IgD-negative memory B cell (primary cell): ENCODE results near the gene PATL1. TPM values are rescaled to one million over a fixed set of nuclear protein-coding genes. Genes with fewer than 3 reads are reported as not detected.
"Not testable (repeated sequence)": the region's sequence is repeated elsewhere in the genome, so short reads cannot be mapped to it uniquely, and the experiment has no call there.

Experiments used
- H3K27ac Mint-ChIP-seq, 3 donors: one replicate each; pipeline ENCODE4 v1.8.0; 2020 to 2022; ENCODE audit warnings: mild to moderate bottlenecking in 3 of 3, mixed read lengths in 3 of 3, moderate library complexity in 1 of 3
- H3K27me3 Mint-ChIP-seq: one replicate; pipeline ENCODE4 v1.8.0; 2021; ENCODE audit warnings: mixed read lengths
- H3K36me3 Mint-ChIP-seq: one replicate; pipeline ENCODE4 v1.8.0; 2020; ENCODE audit warnings: mild to moderate bottlenecking, mixed read lengths
- H3K4me1 Mint-ChIP-seq, 3 donors: one replicate each; pipeline ENCODE4 v1.8.0; 2020 to 2022; ENCODE audit warnings: mixed read lengths in 3 of 3, mild to moderate bottlenecking in 1 of 3
- H3K4me3 Mint-ChIP-seq, 4 donors: one replicate each; pipeline ENCODE4 v1.8.0; 2020 to 2022; ENCODE audit warnings: mild to moderate bottlenecking in 4 of 4, mixed read lengths in 4 of 4, moderate library complexity in 3 of 4
- H3K9me3 Mint-ChIP-seq, 3 donors: one replicate each; pipeline ENCODE4 v1.8.0; 2020 to 2021; ENCODE audit warnings: mixed read lengths in 3 of 3, mild to moderate bottlenecking in 1 of 3
- polyA plus RNA-seq: library from polyadenylated mRNA; unstranded; fragments of 300-500 nt; fragmentation: Illumina TruSeq; gene quantifications from one replicate; pipeline ENCODE4 v1.2.3, GENCODE V29; 2021

Gene PATL1
- 6.0 TPM for polyA plus RNA-seq

- Mint-ChIP-seq H3K4me1 (peaks cover 22 to 31% (median 25%) of the 10 kb centered on the region in 3 donors), H3K27ac (peak within 1 kb of the TSS; percentile 99 to 100 (median 99)), H3K27me3 (no peaks in the 10 kb centered on the region), H3K9me3 (no peaks in the 10 kb centered on the region), H3K4me3 (peak within 1 kb of the TSS; percentile 97 to 100 (median 97)), H3K36me3 (peaks cover 3% of the 10 kb centered on the region)
These were observed at the start of gene PATL1 for GRCh38 chr11:59668950-59669610. PATL1 (minus strand) TSS chr11:59669037; CDS start chr11:59668895, 142 bp downstream.

- H3K4me1 Mint-ChIP-seq, result no peaks in the 10 kb centered on the region
- H3K27me3 Mint-ChIP-seq, result peaks cover 9% of the 10 kb centered on the region
- H3K4me3 Mint-ChIP-seq, result no peak overlapping the region
- H3K36me3 Mint-ChIP-seq, result no peaks in the 10 kb centered on the region
- peaks cover 0 to 2% (median 0%) of the 10 kb centered on the region in 3 donors for H3K9me3 Mint-ChIP-seq
- H3K27ac Mint-ChIP-seq, result no peak overlapping the region
These were observed 47.2 kb upstream of the PATL1 start for GRCh38 chr11:59716051-59716450.

GRCh38 chr11:59713745-59714144 lies 44.9 kb upstream of the PATL1 start, which contains the start of gene OR10V1:
OR10V1 (minus strand) TSS chr11:59713845; CDS start chr11:59713845, 0 bp downstream.
- Mint-ChIP-seq H3K27me3 (peaks cover 6% of the 10 kb centered on the region), H3K4me1 (no peaks in the 10 kb centered on the region), H3K9me3 (peaks cover 0 to 2% (median 0%) of the 10 kb centered on the region in 3 donors), H3K27ac (no peak within 1 kb of the TSS), H3K4me3 (no peak within 1 kb of the TSS), H3K36me3 (no peaks in the 10 kb centered on the region)

- no peak overlapping the region for H3K4me3 Mint-ChIP-seq
- peaks cover 0 to 2% (median 0%) of the 10 kb centered on the region in 3 donors for H3K9me3 Mint-ChIP-seq
- no peak overlapping the region for H3K27ac Mint-ChIP-seq
- peaks cover 10% of the 10 kb centered on the region for H3K27me3 Mint-ChIP-seq
- no peaks in the 10 kb centered on the region for H3K4me1 Mint-ChIP-seq
- no peaks in the 10 kb centered on the region for H3K36me3 Mint-ChIP-seq
These were observed 41.5 kb upstream of the PATL1 start for GRCh38 chr11:59710136-59710847.

GRCh38 chr11:59708537-59708936 lies 39.7 kb upstream of the PATL1 start:
- H3K27me3 Mint-ChIP-seq, result peaks cover 10% of the 10 kb centered on the region
- no peak overlapping the region for H3K27ac Mint-ChIP-seq
- H3K4me3 Mint-ChIP-seq, result no peak overlapping the region
- no peaks in the 10 kb centered on the region for H3K36me3 Mint-ChIP-seq
- H3K4me1 Mint-ChIP-seq, result no peaks in the 10 kb centered on the region
- H3K9me3 Mint-ChIP-seq, result peaks cover 2 to 6% (median 4%) of the 10 kb centered on the region in 3 donors

- no peak overlapping the region for H3K27ac Mint-ChIP-seq
- peaks cover 2 to 6% (median 2%) of the 10 kb centered on the region in 3 donors for H3K9me3 Mint-ChIP-seq
- peaks cover 6% of the 10 kb centered on the region for H3K27me3 Mint-ChIP-seq
- no peak overlapping the region for H3K4me3 Mint-ChIP-seq
- H3K4me1 Mint-ChIP-seq, result no peaks in the 10 kb centered on the region
- no peaks in the 10 kb centered on the region for H3K36me3 Mint-ChIP-seq
These were observed 38.5 kb upstream of the PATL1 start for GRCh38 chr11:59707371-59707770.

GRCh38 chr11:59706518-59707285 lies 37.9 kb upstream of the PATL1 start:
- H3K4me1 Mint-ChIP-seq, result no peaks in the 10 kb centered on the region
- no peak overlapping the region for H3K27ac Mint-ChIP-seq
- H3K4me3 Mint-ChIP-seq, result no peak overlapping the region

GRCh38 chr11:59705294-59705693 lies 36.5 kb upstream of the PATL1 start:
- Mint-ChIP-seq H3K4me3 (no peak overlapping the region), H3K4me1 (no peaks in the 10 kb centered on the region), H3K36me3 (no peaks in the 10 kb centered on the region), H3K9me3 (peaks cover 2 to 6% (median 5%) of the 10 kb centered on the region in 3 donors), H3K27ac (peak overlapping the region in 1 of 3 donors; percentile 23), H3K27me3 (peaks cover 7% of the 10 kb centered on the region)

More at GRCh38 chr11:59706518-59707285, 37.9 kb upstream of the PATL1 start:
- H3K27me3 Mint-ChIP-seq, result peaks cover 6% of the 10 kb centered on the region
- peaks cover 2 to 6% (median 2%) of the 10 kb centered on the region in 3 donors for H3K9me3 Mint-ChIP-seq
- no peaks in the 10 kb centered on the region for H3K36me3 Mint-ChIP-seq

- H3K4me3 Mint-ChIP-seq, H3K9me3 Mint-ChIP-seq, H3K4me1 Mint-ChIP-seq, H3K27me3 Mint-ChIP-seq, H3K27ac Mint-ChIP-seq, H3K36me3 Mint-ChIP-seq: not testable (repeated sequence)
These were observed 34.7 kb upstream of the PATL1 start for GRCh38 chr11:59703515-59703914.

GRCh38 chr11:59700157-59700556 lies 31.3 kb upstream of the PATL1 start:
- not testable (repeated sequence) for H3K36me3 Mint-ChIP-seq, H3K27me3 Mint-ChIP-seq, H3K27ac Mint-ChIP-seq, H3K4me3 Mint-ChIP-seq, H3K4me1 Mint-ChIP-seq, H3K9me3 Mint-ChIP-seq

GRCh38 chr11:59698506-59698905 lies 29.7 kb upstream of the PATL1 start:
- Mint-ChIP-seq H3K4me3 (no peak overlapping the region), H3K27ac (no peak overlapping the region), H3K36me3 (peaks cover 1% of the 10 kb centered on the region), H3K9me3 (peaks cover 0 to 10% (median 5%) of the 10 kb centered on the region in 3 donors), H3K4me1 (no peaks in the 10 kb centered on the region), H3K27me3 (peaks cover 2% of the 10 kb centered on the region)

- H3K9me3 Mint-ChIP-seq, result peaks cover 5 to 18% (median 15%) of the 10 kb centered on the region in 3 donors
- no peak overlapping the region for H3K27ac Mint-ChIP-seq
- peaks cover 1% of the 10 kb centered on the region for H3K36me3 Mint-ChIP-seq
- no peak overlapping the region for H3K4me3 Mint-ChIP-seq
- H3K4me1 Mint-ChIP-seq, result no peaks in the 10 kb centered on the region
- peaks cover 5% of the 10 kb centered on the region for H3K27me3 Mint-ChIP-seq
These were observed 24.1 kb upstream of the PATL1 start for GRCh38 chr11:59692915-59693314.

- Mint-ChIP-seq H3K27me3 (peaks cover 9% of the 10 kb centered on the region), H3K9me3 (peaks cover 5 to 18% (median 15%) of the 10 kb centered on the region in 3 donors), H3K4me3 (no peak overlapping the region), H3K36me3 (peaks cover 1% of the 10 kb centered on the region), H3K27ac (no peak overlapping the region), H3K4me1 (no peaks in the 10 kb centered on the region)
These were observed 22.3 kb upstream of the PATL1 start for GRCh38 chr11:59691156-59691555.

- Mint-ChIP-seq H3K27ac (no peak overlapping the region), H3K4me3 (no peak overlapping the region), H3K27me3 (peaks cover 18% of the 10 kb centered on the region), H3K4me1 (no peaks in the 10 kb centered on the region), H3K36me3 (peaks cover 1% of the 10 kb centered on the region), H3K9me3 (peaks cover 5 to 18% (median 12%) of the 10 kb centered on the region in 3 donors)
These were observed 20.2 kb upstream of the PATL1 start for GRCh38 chr11:59689015-59689414.

- H3K4me1 Mint-ChIP-seq, H3K9me3 Mint-ChIP-seq, H3K27me3 Mint-ChIP-seq, H3K27ac Mint-ChIP-seq, H3K36me3 Mint-ChIP-seq, H3K4me3 Mint-ChIP-seq: not testable (repeated sequence)
These were observed 12.5 kb upstream of the PATL1 start for GRCh38 chr11:59681260-59681725.
